ENCODE data around the gene DCXR. TPM values are rescaled to one million over a fixed set of nuclear protein-coding genes. Genes with fewer than 3 reads are reported as not detected.

The DCXR gene
- total and polyA plus RNA-seq, 2 of the 13 experiments (the other 11 are each of a cell fraction or from before 2014, with no cell fraction given) = 287 to 311 TPM

- no peak for TF ChIP-seq NFE2 (CRISPR knock-in tag; IDR thresholded peaks at IDR 0.05)
- TF ChIP-seq CHD2 (IDR thresholded peaks at IDR 0.05; ENCODE audit: low read depth, low read length) = no peak
- peak; percentile 71; the same call in 1 of the 2 replicates for TF ChIP-seq SIN3A (IDR thresholded peaks at IDR 0.05; ENCODE audit: borderline replicate concordance, low read depth, low read length)
- TF ChIP-seq ZBTB20 (CRISPR knock-in tag; IDR thresholded peaks at IDR 0.05; ENCODE audit: borderline replicate concordance, low read depth) = peak; percentile 55; the same call in 1 of the 2 replicates
- no peak for TF ChIP-seq ZHX1 (CRISPR knock-in tag; IDR thresholded peaks at IDR 0.05; ENCODE audit: low read depth)
- TF ChIP-seq HNRNPL (IDR thresholded peaks at IDR 0.05; ENCODE audit: low read depth, low read length) = peak; percentile 66
- TF ChIP-seq ZKSCAN1 (IDR thresholded peaks at IDR 0.05; ENCODE audit: low read length) = no peak
- no peak for TF ChIP-seq ZBTB37 (CRISPR knock-in tag; IDR thresholded peaks at IDR 0.05)
- TF ChIP-seq EP300 (IDR thresholded peaks at IDR 0.05; ENCODE audit: low read depth in 2 of 2, low read length in 2 of 2) = no peak
- no peak for TF ChIP-seq EP300 (CRISPR knock-in tag; IDR thresholded peaks at IDR 0.05; ENCODE audit: borderline replicate concordance)
- TF ChIP-seq ATF7 (IDR thresholded peaks at IDR 0.05) = no peak
- 0 out of 2 replicates have a peak, but pooled peaks have one; percentile 68 for TF ChIP-seq ATF7 (CRISPR knock-in tag; IDR thresholded peaks at IDR 0.05)
- TF ChIP-seq, protein P1, sequence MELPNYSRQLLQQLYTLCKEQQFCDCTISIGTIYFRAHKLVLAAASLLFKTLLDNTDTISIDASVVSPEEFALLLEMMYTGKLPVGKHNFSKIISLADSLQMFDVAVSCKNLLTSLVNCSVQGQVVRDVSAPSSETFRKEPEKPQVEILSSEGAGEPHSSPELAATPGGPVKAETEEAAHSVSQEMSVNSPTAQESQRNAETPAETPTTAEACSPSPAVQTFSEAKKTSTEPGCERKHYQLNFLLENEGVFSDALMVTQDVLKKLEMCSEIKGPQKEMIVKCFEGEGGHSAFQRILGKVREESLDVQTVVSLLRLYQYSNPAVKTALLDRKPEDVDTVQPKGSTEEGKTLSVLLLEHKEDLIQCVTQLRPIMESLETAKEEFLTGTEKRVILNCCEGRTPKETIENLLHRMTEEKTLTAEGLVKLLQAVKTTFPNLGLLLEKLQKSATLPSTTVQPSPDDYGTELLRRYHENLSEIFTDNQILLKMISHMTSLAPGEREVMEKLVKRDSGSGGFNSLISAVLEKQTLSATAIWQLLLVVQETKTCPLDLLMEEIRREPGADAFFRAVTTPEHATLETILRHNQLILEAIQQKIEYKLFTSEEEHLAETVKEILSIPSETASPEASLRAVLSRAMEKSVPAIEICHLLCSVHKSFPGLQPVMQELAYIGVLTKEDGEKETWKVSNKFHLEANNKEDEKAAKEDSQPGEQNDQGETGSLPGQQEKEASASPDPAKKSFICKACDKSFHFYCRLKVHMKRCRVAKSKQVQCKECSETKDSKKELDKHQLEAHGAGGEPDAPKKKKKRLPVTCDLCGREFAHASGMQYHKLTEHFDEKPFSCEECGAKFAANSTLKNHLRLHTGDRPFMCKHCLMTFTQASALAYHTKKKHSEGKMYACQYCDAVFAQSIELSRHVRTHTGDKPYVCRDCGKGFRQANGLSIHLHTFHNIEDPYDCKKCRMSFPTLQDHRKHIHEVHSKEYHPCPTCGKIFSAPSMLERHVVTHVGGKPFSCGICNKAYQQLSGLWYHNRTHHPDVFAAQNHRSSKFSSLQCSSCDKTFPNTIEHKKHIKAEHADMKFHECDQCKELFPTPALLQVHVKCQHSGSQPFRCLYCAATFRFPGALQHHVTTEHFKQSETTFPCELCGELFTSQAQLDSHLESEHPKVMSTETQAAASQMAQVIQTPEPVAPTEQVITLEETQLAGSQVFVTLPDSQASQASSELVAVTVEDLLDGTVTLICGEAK (IDR thresholded peaks at IDR 0.05) = no peak
- TF ChIP-seq, protein P1 (CRISPR knock-in tag; IDR thresholded peaks at IDR 0.05) = peak; percentile 28; the same call in 1 of the 2 replicates
- peak; percentile 50 for TF ChIP-seq ZBTB8A (CRISPR knock-in tag; IDR thresholded peaks at IDR 0.05; ENCODE audit: borderline replicate concordance, low read depth)
- TF ChIP-seq NR2C2 (CRISPR knock-in tag; IDR thresholded peaks at IDR 0.05; ENCODE audit: borderline replicate concordance) = no peak
Observed at GRCh38 chr17:82022310-82022980, 15.1 kb downstream of the DCXR start, which contains the start of gene CENPX (continued).
